MM.1S (cell line): ENCODE measurements around the gene ALDH2.
"Not testable (repeated sequence)": the region's sequence is repeated elsewhere in the genome, so short reads cannot be mapped to it uniquely, and the experiment has no call there.

ENCODE experiments used
- EZH2 ChIP-seq: fragments of 300-600 bp; sonication (generic); optimal IDR thresholded peaks from 2 replicates; pipeline ENCODE3; 2017; ENCODE audit warnings: low read depth, mild to moderate bottlenecking, antibody characterized with exemption, low read length, mixed read lengths
- EZH2phosphoT487 ChIP-seq: fragments of 300-600 bp; sonication (generic); IDR thresholded peaks from 2 replicates; pipeline ENCODE4 v1.6.1; 2018; ENCODE audit warnings: antibody characterized with exemption, low read length
- TF ChIP-seq, protein P1 (sequence below): fragments of 300-600 bp; sonication (generic); IDR thresholded peaks from 2 replicates; pipeline ENCODE4 v1.5.1; 2016; ENCODE audit warnings: antibody characterized with exemption, low read length, mixed read lengths

DNA sequence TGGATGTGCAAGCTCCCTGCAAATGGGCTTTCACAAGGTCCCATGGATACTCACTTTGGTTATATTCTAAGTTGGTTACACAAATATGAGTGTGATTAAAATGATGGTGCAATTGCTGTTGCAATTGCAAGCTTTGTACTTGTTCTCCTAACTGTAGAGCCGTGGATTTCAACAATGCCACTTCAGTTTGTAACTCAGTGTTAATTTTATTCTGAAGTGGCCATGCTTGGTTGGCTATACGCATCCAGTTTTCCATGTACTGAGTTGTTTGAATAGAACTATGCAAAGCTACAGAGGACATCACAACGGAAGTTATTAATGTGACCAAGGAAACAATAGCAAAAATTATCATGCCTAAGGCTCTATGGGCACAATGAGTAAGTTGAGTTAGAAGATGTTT, 50.2 kb downstream of the ALDH2 start:
- not testable (repeated sequence) for TF ChIP-seq EZH2, EZH2phosphoT487
- TF ChIP-seq, protein P1, sequence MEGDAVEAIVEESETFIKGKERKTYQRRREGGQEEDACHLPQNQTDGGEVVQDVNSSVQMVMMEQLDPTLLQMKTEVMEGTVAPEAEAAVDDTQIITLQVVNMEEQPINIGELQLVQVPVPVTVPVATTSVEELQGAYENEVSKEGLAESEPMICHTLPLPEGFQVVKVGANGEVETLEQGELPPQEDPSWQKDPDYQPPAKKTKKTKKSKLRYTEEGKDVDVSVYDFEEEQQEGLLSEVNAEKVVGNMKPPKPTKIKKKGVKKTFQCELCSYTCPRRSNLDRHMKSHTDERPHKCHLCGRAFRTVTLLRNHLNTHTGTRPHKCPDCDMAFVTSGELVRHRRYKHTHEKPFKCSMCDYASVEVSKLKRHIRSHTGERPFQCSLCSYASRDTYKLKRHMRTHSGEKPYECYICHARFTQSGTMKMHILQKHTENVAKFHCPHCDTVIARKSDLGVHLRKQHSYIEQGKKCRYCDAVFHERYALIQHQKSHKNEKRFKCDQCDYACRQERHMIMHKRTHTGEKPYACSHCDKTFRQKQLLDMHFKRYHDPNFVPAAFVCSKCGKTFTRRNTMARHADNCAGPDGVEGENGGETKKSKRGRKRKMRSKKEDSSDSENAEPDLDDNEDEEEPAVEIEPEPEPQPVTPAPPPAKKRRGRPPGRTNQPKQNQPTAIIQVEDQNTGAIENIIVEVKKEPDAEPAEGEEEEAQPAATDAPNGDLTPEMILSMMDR: not testable (repeated sequence)
